Neuronal stem cell (in vitro differentiated cells): ENCODE results near the gene LTBP3.
A peak's percentile ranks its signal among the peaks of the same experiment; 100 is the strongest.
"Not testable (repeated sequence)": the region's sequence is repeated elsewhere in the genome, so short reads cannot be mapped to it uniquely, and the experiment has no call there.

Experiments used
- DNase-seq: peaks from one replicate; pipeline ENCODE4 v3.0.0-alpha.2; 2013; ENCODE audit warnings: low spot score
- H2AFZ ChIP-seq: one replicate; pipeline ENCODE4 v1.6.1; 2013; ENCODE audit warnings: mild to moderate bottlenecking, low read length, inconsistent platforms
- H2AK5ac ChIP-seq: 2 replicates; pipeline ENCODE4 v1.6.1; 2013; ENCODE audit warnings: low read depth, mild to moderate bottlenecking, inconsistent platforms, low read length, moderate library complexity, mixed read lengths
- H2BK120ac ChIP-seq: 2 replicates; pipeline ENCODE4 v1.6.1; 2013; ENCODE audit warnings: low read depth, mild to moderate bottlenecking, inconsistent platforms, low read length, moderate library complexity, mixed read lengths
- H2BK12ac ChIP-seq: one replicate; pipeline ENCODE4 v1.6.1; 2013; ENCODE audit warnings: low read length, inconsistent platforms
- H2BK15ac ChIP-seq: 2 replicates; pipeline ENCODE4 v1.6.1; 2013; ENCODE audit warnings: mild to moderate bottlenecking, low read length, inconsistent platforms, mixed read lengths
- H2BK5ac ChIP-seq: one replicate; pipeline ENCODE4 v1.6.1; 2013; ENCODE audit warnings: inconsistent platforms, mild to moderate bottlenecking, low read length, moderate library complexity
- H3K14ac ChIP-seq: one replicate; pipeline ENCODE4 v1.6.1; 2013; ENCODE audit warnings: low read length, inconsistent platforms
- H3K18ac ChIP-seq: 2 replicates; pipeline ENCODE4 v1.6.1; 2013; ENCODE audit warnings: low read length, inconsistent platforms
- H3K23ac ChIP-seq: 2 replicates; pipeline ENCODE4 v1.6.1; 2013; ENCODE audit warnings: low read depth, mild to moderate bottlenecking, mixed read lengths, low read length, inconsistent platforms; ENCODE audit not compliant: poor library complexity
- H3K27ac ChIP-seq: replicated peaks from 3 replicates; pipeline ENCODE4 v1.5.1; 2013; ENCODE audit warnings: low read length, inconsistent platforms
- H3K27me3 ChIP-seq, 3 experiments: 2 replicates each; pipeline ENCODE4 v1.6.1; 2013; ENCODE audit warnings: low read length in 3 of 3, mild to moderate bottlenecking in 2 of 3, inconsistent platforms in 1 of 3, low read depth in 1 of 3, mixed read lengths in 1 of 3, moderate library complexity in 1 of 3; ENCODE audit not compliant: control insufficient read depth in 3 of 3, insufficient read depth in 3 of 3
- H3K36me3 ChIP-seq, 2 donors: replicated peaks in 1 of 2; 2 replicates each; pipeline ENCODE4 v1.6.1; 2013; ENCODE audit warnings: low read length in 2 of 2; ENCODE audit not compliant: control insufficient read depth in 2 of 2, insufficient read depth in 2 of 2
- H3K4ac ChIP-seq: 2 replicates; pipeline ENCODE4 v1.6.1; 2013; ENCODE audit warnings: inconsistent platforms, mild to moderate bottlenecking, low read length, moderate library complexity
- H3K4me1 ChIP-seq, 2 donors: 1 replicate in 1 of 2; 2 replicates in 1 of 2; pipeline ENCODE4 v1.6.1; 2013; ENCODE audit warnings: low read length in 2 of 2, low read depth in 1 of 2; ENCODE audit not compliant: control insufficient read depth in 2 of 2, insufficient read depth in 1 of 2
- H3K4me2 ChIP-seq: one replicate; pipeline ENCODE4 v1.6.1; 2013; ENCODE audit warnings: mild to moderate bottlenecking, low read length, inconsistent platforms; ENCODE audit not compliant: insufficient read depth, poor library complexity, severe bottlenecking
- H3K4me3 ChIP-seq, 2 donors: 2 replicates each; pipeline ENCODE4 v1.5.1; 2013; ENCODE audit warnings: low read length in 2 of 2, mild to moderate bottlenecking in 2 of 2, inconsistent platforms in 1 of 2, moderate library complexity in 1 of 2
- H3K79me1 ChIP-seq: one replicate; pipeline ENCODE4 v1.6.1; 2013; ENCODE audit warnings: low read depth, mild to moderate bottlenecking, inconsistent platforms, low read length, moderate library complexity
- H3K9ac ChIP-seq: one replicate; pipeline ENCODE4 v1.6.1; 2013; ENCODE audit warnings: mild to moderate bottlenecking, low read depth, low read length, inconsistent platforms; ENCODE audit not compliant: poor library complexity
- H3K9me3 ChIP-seq, 2 donors: replicated peaks in 1 of 2; 2 replicates each; pipeline versions ENCODE3 to v1.6.1; 2013; ENCODE audit warnings: low read length in 2 of 2, mild to moderate bottlenecking in 2 of 2, inconsistent platforms in 1 of 2, low read depth in 1 of 2, mixed read lengths in 1 of 2, moderate library complexity in 1 of 2; ENCODE audit not compliant: control insufficient read depth in 2 of 2, insufficient read depth in 1 of 2
- H4K8ac ChIP-seq: one replicate; pipeline ENCODE4 v1.6.1; 2013; ENCODE audit warnings: low read depth, mild to moderate bottlenecking, inconsistent platforms, low read length, moderate library complexity
- H4K91ac ChIP-seq: one replicate; pipeline ENCODE4 v1.6.1; 2013; ENCODE audit warnings: low read length, low read depth, mild to moderate bottlenecking, inconsistent platforms; ENCODE audit not compliant: poor library complexity
- WGBS, 2 donors: extraction: QIAGEN DNeasy Blood & Tissue Kit; methylation state at CpG; one replicate each; pipeline ENCODE4 v1.1.7; 2013; ENCODE audit warnings: missing lambda C conversion rate in 2 of 2, mixed read lengths in 1 of 2; ENCODE audit not compliant: insufficient read length in 2 of 2, insufficient replicate concordance in 1 of 2; ENCODE audit errors: extremely low coverage in 2 of 2; 5-methylcytosine and 5-hydroxymethylcytosine counted together

LTBP3 gene

GRCh38 chr11:65569164-65569972, 11.2 kb upstream of the LTBP3 start:
- no peak for DNase-seq
- H2AFZ ChIP-seq, result peak overlapping the region; percentile 74
- WGBS, 2 donors, result no CpG with 5 or more reads among the region's 28 CpGs
- H3K9ac ChIP-seq, result peak overlapping the region; percentile 94
- H3K27me3 ChIP-seq, result peaks cover 0 to 2% (median 0%) of the 10 kb centered on the region in 3 experiments
- peak overlapping the region; percentile 96 for H3K27ac ChIP-seq
- H3K14ac ChIP-seq, result peak overlapping the region; percentile 3
- no peak overlapping the region for H2AK5ac ChIP-seq
- no peak overlapping the region for H2BK120ac ChIP-seq
- H3K4me1 ChIP-seq, result peaks cover 28 to 30% of the 10 kb centered on the region in 2 donors
- H4K91ac ChIP-seq, result no peak overlapping the region
- peaks cover 4 to 5% of the 10 kb centered on the region in 2 donors for H3K36me3 ChIP-seq
- no peaks in the 10 kb centered on the region for H3K9me3 ChIP-seq
- peak overlapping the region; percentile 57 for H2BK5ac ChIP-seq
- H2BK15ac ChIP-seq, result peak overlapping the region; percentile 7
- peaks cover 7% of the 10 kb centered on the region for H3K79me1 ChIP-seq
- no peak overlapping the region for H2BK12ac ChIP-seq
- H4K8ac ChIP-seq, result no peak overlapping the region
- peak overlapping the region; percentile 88 for H3K4me2 ChIP-seq
- H3K23ac ChIP-seq, result no peak overlapping the region
- no peak overlapping the region for H3K4ac ChIP-seq
- peak overlapping the region; percentile 80 to 92 for H3K4me3 ChIP-seq
- peak overlapping the region; percentile 95 for H3K18ac ChIP-seq

DNA sequence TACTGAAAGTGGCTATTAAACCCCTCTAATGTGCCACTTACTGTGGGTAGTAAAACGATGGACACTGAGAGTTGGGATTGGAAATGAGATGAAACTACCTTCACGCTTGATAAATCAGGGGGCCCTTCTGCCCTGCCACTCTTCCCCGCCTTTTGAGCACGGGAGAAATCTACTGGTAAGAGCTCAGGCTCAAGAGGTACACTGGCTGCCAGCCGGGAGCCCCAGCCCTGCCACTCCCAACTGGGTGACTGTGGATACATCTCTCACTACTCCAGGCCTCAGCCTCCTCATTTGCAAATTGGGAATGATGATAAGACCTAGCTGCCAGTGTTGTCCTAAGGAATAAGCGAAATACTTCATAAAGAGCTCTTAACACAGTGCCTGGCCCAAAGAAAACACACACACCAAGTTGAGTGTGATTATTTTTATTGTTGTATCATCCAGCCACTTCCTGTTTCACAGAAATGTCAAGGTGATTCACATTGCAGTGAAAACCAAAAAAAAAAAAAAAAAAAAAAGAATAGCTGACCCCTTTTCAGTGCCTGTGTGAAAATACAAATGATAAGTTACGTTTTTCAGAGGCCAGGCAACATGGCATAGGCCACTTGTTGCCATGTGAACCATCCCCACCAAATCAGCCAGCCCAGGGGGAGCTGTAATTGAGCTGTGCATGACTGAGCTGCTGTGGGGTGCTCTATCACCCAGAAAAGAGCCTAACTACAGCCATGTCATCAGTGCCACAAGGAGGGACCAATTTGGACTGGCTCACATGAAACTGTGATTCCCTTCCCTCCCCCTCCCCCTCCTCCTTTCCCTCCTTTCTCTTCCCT, 7.7 kb upstream of the LTBP3 start:
- Histone ChIP-seq H3K18ac (no peak overlapping the region), H3K79me1 (no peaks in the 10 kb centered on the region), H4K91ac (no peak overlapping the region), H3K9ac (no peak overlapping the region), H2AK5ac (no peak overlapping the region), H3K4me2 (no peak overlapping the region), H3K27me3 (no peaks in the 10 kb centered on the region), H3K4ac (no peak overlapping the region), H4K8ac (no peak overlapping the region), H3K4me3 (no peak overlapping the region), H3K36me3 (no peaks in the 10 kb centered on the region), H3K23ac (no peak overlapping the region), H2BK12ac (no peak overlapping the region), H2BK15ac (no peak overlapping the region), H3K27ac (no peak overlapping the region), H3K4me1 (peaks cover 18 to 19% of the 10 kb centered on the region in 2 donors), H2BK5ac (no peak overlapping the region), H2AFZ (no peak overlapping the region), H2BK120ac (no peak overlapping the region), H3K9me3 (no peaks in the 10 kb centered on the region), H3K14ac (no peak overlapping the region)
- WGBS, 2 donors, result no CpG with 5 or more reads among the region's 7 CpGs
- DNase-seq, result no peak

- WGBS, 2 donors, result no CpG with 5 or more reads among the region's 12 CpGs
- not testable (repeated sequence) for H3K4me2 ChIP-seq, H3K4ac ChIP-seq, H2BK15ac ChIP-seq, H3K36me3 ChIP-seq, H2AK5ac ChIP-seq, H3K18ac ChIP-seq, DNase-seq, H3K23ac ChIP-seq, H2AFZ ChIP-seq, H2BK120ac ChIP-seq, H3K14ac ChIP-seq, H3K79me1 ChIP-seq, H4K91ac ChIP-seq, H2BK12ac ChIP-seq, H3K4me3 ChIP-seq, H3K9ac ChIP-seq, H3K9me3 ChIP-seq, H3K27me3 ChIP-seq, H4K8ac ChIP-seq, H2BK5ac ChIP-seq, H3K27ac ChIP-seq
- H3K4me1 ChIP-seq, result peaks cover 24% of the 10 kb centered on the region in 2 donors
Measured at GRCh38 chr11:65564879-65565559, 6.9 kb upstream of the LTBP3 start.
